Mesodermal cell (in vitro differentiated cells): ENCODE data around the gene SH3BP5.

Experiments
- H3K27ac ChIP-seq: 2 replicates; pipeline ENCODE4 v1.7.0; 2013; ENCODE audit warnings: mild to moderate bottlenecking, low read depth, low read length, moderate library complexity; ENCODE audit not compliant: severe bottlenecking
- H3K36me3 ChIP-seq: 2 replicates; pipeline ENCODE4 v1.7.1; 2013; ENCODE audit warnings: mild to moderate bottlenecking, low read length, moderate library complexity; ENCODE audit not compliant: control insufficient read depth, insufficient read depth
- H3K4me1 ChIP-seq: one replicate; pipeline ENCODE4 v1.7.1; 2013; ENCODE audit warnings: mild to moderate bottlenecking, low read length; ENCODE audit not compliant: insufficient read depth, control insufficient read depth, poor library complexity, severe bottlenecking
- H3K4me3 ChIP-seq: 2 replicates; pipeline ENCODE4 v1.7.0; 2013; ENCODE audit warnings: low read length, control low read depth, mild to moderate bottlenecking; ENCODE audit not compliant: insufficient read depth, poor library complexity, severe bottlenecking; ENCODE audit errors: extremely low read depth
- H3K9me3 ChIP-seq: 2 replicates; pipeline ENCODE4 v1.7.1; 2013; ENCODE audit warnings: mild to moderate bottlenecking, low read length, moderate library complexity; ENCODE audit not compliant: control insufficient read depth
- WGBS, 2 experiments: methylation state at CpG; one replicate each; pipeline ENCODE4 v1.1.5; 2013; ENCODE audit warnings: missing lambda C conversion rate in 2 of 2; ENCODE audit not compliant: insufficient coverage in 2 of 2; 5-methylcytosine and 5-hydroxymethylcytosine counted together

Gene SH3BP5

GRCh38 chr3:15217841-15218267 is 114.5 kb downstream of the SH3BP5 start:
- H3K36me3 ChIP-seq: peaks cover 87% of the 10 kb centered on the region
- H3K27ac ChIP-seq: no peak overlapping the region
- no CpG with 5 or more reads among the region's 2 CpGs for WGBS, 2 experiments
- H3K4me3 ChIP-seq: no peak overlapping the region
- no peaks in the 10 kb centered on the region for H3K9me3 ChIP-seq
- no peaks in the 10 kb centered on the region for H3K4me1 ChIP-seq

- Histone ChIP-seq H3K27ac (no peak overlapping the region), H3K4me1 (no peaks in the 10 kb centered on the region), H3K4me3 (no peak overlapping the region), H3K9me3 (no peaks in the 10 kb centered on the region), H3K36me3 (peaks cover 89% of the 10 kb centered on the region)
- WGBS, 2 experiments: 97 to 100% methylated on average over 2 to 3 of the region's 4 CpGs
These were observed 115.2 kb downstream of the SH3BP5 start for GRCh38 chr3:15217011-15217671.

GRCh38 chr3:15216501-15216900 is 115.9 kb downstream of the SH3BP5 start:
- no peak overlapping the region for H3K4me3 ChIP-seq
- no CpG with 5 or more reads among the region's 1 CpG for WGBS, 2 experiments
- H3K9me3 ChIP-seq: no peaks in the 10 kb centered on the region
- H3K4me1 ChIP-seq: no peaks in the 10 kb centered on the region
- H3K27ac ChIP-seq: no peak overlapping the region
- H3K36me3 ChIP-seq: peaks cover 89% of the 10 kb centered on the region

GRCh38 chr3:15215996-15216395 is 116.4 kb downstream of the SH3BP5 start:
- WGBS, 2 experiments: 90% methylated on average over 2 of the region's 2 CpGs; no CpG with 5 or more reads in 1 of the 2 experiments

GRCh38 chr3:15214758-15215157 is 117.6 kb downstream of the SH3BP5 start:
- H3K4me3 ChIP-seq: no peak overlapping the region
- no peaks in the 10 kb centered on the region for H3K9me3 ChIP-seq
- WGBS, 2 experiments: no CpG with 5 or more reads among the region's 1 CpG
- no peaks in the 10 kb centered on the region for H3K4me1 ChIP-seq
- peaks cover 92% of the 10 kb centered on the region for H3K36me3 ChIP-seq
- no peak overlapping the region for H3K27ac ChIP-seq

More at GRCh38 chr3:15215996-15216395, 116.4 kb downstream of the SH3BP5 start:
- no peaks in the 10 kb centered on the region for H3K9me3 ChIP-seq
- H3K27ac ChIP-seq: no peak overlapping the region
- no peak overlapping the region for H3K4me3 ChIP-seq
- no peaks in the 10 kb centered on the region for H3K4me1 ChIP-seq
- peaks cover 90% of the 10 kb centered on the region for H3K36me3 ChIP-seq

GRCh38 chr3:15211937-15212336 is 120.4 kb downstream of the SH3BP5 start:
- H3K4me3 ChIP-seq: no peak overlapping the region
- H3K9me3 ChIP-seq: no peaks in the 10 kb centered on the region
- H3K27ac ChIP-seq: no peak overlapping the region
- H3K4me1 ChIP-seq: no peaks in the 10 kb centered on the region
- H3K36me3 ChIP-seq: peaks cover 70% of the 10 kb centered on the region

- WGBS, 2 experiments: 86 to 100% methylated on average over 2 of the region's 5 CpGs
- Histone ChIP-seq H3K27ac (no peak overlapping the region), H3K36me3 (peaks cover 33% of the 10 kb centered on the region), H3K4me1 (peaks cover 12% of the 10 kb centered on the region), H3K4me3 (peak overlapping the region; percentile 90), H3K9me3 (no peaks in the 10 kb centered on the region)
These were observed 124.4 kb downstream of the SH3BP5 start for GRCh38 chr3:15207836-15208504.

GRCh38 chr3:15206662-15207576 is 125.5 kb downstream of the SH3BP5 start:
- no peaks in the 10 kb centered on the region for H3K9me3 ChIP-seq
- peaks cover 12% of the 10 kb centered on the region for H3K4me1 ChIP-seq
- H3K36me3 ChIP-seq: peaks cover 23% of the 10 kb centered on the region
- peak overlapping the region; percentile 90 for H3K4me3 ChIP-seq
- peak overlapping the region; percentile 88 for H3K27ac ChIP-seq
- WGBS, 2 experiments: 2 to 16% methylated on average over 19 to 24 of the region's 30 CpGs

GRCh38 chr3:15205934-15206661 is 126.3 kb downstream of the SH3BP5 start, which contains the start of gene CAPN7:
Gene CAPN7, plus strand, starts transcription at chr3:15206246. Its CDS starts 250 bp downstream, at chr3:15206496.
- peak within 1 kb of the TSS; percentile 90 for H3K4me3 ChIP-seq
- H3K36me3 ChIP-seq: peaks cover 16% of the 10 kb centered on the region
- peak within 1 kb of the TSS; percentile 88 for H3K27ac ChIP-seq
- H3K9me3 ChIP-seq: no peaks in the 10 kb centered on the region
- H3K4me1 ChIP-seq: peaks cover 12% of the 10 kb centered on the region
- 1% methylated on average over 47 to 57 of the region's 92 CpGs for WGBS, 2 experiments

GRCh38 chr3:15205482-15205933 is 126.9 kb downstream of the SH3BP5 start:
- WGBS, 2 experiments: 19% methylated on average over 2 of the region's 3 CpGs; no CpG with 5 or more reads in 1 of the 2 experiments
- peak overlapping the region; percentile 62 for H3K27ac ChIP-seq

More at GRCh38 chr3:15205482-15205933, 126.9 kb downstream of the SH3BP5 start:
- H3K9me3 ChIP-seq: no peaks in the 10 kb centered on the region
- peaks cover 11% of the 10 kb centered on the region for H3K36me3 ChIP-seq
- H3K4me3 ChIP-seq: peak overlapping the region; percentile 90
- H3K4me1 ChIP-seq: peaks cover 12% of the 10 kb centered on the region
